Stimulated activated CD4-positive, alpha-beta T cell treated with anti-CD3 and anti-CD28 coated beads, Interleukin-2, amount 100 ng/mL, for 4 hours (primary cell): ENCODE results near the gene TMEM59L.

Experiments
- DNase-seq: peaks from one replicate; pipeline ENCODE4 v3.0.0-alpha.2; 2020; ENCODE audit warnings: low read depth

The TMEM59L gene

DNA sequence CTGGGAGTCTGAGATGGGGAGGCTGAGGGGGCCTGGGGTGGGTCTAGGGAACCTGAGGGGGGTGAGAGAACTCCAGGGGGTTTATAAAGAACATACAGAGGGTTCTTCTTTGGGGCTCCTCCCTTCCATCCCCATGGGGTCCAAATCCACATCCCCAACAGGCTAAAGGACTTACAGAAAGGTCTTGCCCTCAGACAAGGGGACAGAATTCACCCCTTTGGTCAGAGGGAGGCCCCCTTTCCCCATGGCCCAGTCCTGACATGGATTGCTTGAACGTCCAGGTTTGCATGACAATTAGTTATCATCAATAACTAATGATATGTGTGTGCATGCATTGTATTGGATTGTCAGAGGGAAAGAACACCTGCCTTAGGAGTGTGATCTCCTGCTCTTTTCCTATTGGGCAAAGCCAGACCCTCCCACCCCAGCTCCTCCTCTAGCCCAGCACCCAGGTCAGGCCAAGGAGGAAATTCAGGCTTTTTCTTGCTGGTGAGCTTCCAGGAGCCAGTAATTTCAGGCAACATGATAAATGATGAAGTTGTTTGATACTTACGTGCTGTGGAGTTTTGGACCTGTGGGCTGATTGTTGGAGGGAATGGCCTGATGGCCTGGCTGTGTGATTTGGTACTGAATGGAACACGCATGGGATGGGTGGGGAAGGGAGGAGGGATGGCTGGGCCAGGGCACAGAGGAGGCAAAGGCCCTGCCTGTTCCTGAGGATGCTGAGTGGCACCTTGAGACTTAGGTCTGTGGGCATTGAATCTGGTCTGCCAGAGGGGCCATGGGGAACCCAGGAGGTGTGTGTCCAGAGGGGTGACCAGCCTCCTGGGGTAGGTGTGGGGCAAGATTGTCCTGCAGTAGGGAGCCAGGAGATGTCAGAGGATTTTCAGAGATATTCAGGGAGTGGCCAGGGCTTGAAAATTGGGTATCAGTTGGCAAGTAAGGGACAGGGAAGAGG is 25.3 kb downstream of the TMEM59L start:
- DNase-seq: no peak

DNA sequence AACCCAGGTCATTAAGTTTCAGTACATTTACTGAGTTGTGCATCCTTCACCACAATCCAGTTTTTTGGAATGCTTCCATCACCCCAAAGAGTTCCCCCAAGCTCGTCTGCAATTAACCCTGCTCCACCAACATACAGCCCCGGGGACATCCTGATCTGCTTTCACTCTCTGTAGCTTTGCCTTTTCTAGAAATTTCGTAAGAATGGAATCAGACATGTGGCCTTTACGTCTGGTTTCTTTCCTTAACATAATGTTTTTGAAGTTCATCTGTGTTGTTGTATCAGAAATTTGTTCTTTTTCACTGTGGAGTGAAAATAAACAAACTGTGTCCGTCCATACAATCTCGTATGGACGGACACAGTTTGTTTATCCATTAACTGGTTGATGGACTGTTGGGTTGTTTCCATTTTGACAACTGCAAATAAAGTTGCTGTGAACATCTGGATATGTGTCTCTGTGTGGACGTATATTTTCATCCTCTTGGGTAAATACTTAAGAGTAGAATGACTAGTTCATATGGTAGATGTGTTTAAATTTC is 27.1 kb downstream of the TMEM59L start:
- no peak for DNase-seq

GRCh38 chr19:18644196-18645034 is 31.7 kb downstream of the TMEM59L start:
- DNase-seq: no peak

DNA sequence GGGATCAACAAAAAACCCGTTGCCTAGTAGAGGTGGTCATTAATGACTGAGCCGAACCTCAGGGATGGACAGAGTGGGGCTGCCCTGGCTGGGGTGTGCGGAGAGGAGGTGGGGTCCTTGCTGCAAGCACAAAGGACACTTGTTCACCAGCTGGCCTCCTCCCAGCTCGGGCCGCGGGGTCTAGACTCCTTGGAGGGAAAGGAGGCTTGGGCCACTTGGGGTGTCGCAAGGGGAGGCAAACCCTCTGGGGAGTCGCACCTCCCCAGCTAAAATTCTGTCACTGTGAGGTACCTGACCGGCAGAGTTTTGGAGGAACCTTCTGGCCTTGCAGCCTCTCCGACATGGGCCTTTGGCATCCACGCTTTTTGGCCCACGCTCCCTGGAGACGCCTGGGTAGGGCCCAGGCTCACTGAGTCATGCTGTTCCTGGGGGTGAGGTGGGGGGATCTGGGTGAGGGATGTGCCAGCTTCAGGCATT is 32.4 kb downstream of the TMEM59L start:
- no peak for DNase-seq

DNA sequence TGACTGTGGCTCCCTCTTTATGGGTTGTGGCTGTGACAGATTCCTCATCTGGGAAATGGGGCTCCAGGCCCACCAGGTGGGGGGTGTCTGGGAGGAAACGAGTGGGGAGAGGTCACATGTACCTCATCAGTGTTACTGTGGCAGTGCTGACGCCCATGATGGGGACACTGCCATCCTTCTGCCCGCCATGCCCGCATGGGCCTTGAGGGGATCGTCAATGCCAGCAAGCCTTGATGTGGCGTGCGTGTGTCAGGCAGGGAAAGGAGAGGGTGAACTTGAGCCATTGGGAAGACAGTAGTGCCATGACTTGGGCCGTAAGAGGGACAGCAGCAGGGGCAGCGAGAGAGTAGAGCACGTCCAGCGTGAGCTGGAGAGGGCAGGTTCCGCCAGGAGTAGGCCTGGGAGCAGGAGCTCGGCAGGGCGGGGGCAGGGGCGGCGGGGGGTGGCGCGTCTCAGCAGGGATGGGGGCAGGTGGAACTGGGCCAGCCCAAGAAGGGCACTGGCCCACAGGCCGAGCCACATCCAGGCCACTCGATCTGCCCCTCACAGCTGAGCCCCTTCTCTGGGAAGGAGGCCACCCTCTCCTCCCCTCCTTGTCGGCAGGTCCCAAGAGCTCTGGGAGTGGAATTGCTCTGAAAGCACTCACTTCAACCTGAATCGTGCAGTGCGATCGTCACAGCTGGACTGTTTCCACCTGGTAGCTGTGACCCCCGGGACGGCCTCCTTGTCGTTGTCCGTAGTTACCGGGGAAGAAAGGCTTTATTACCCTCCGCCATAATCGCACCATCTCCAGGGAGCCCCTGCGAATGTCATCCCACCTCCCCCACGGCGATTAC is 34.1 kb downstream of the TMEM59L start:
- no peak for DNase-seq

GRCh38 chr19:18647371-18647767 is 34.7 kb downstream of the TMEM59L start:
- DNase-seq: no peak

GRCh38 chr19:18647807-18648206 is 35.1 kb downstream of the TMEM59L start:
- no peak for DNase-seq

- no peak for DNase-seq
Measured at GRCh38 chr19:18648973-18649315, 36.3 kb downstream of the TMEM59L start.

GRCh38 chr19:18649371-18650020 is 36.8 kb downstream of the TMEM59L start:
- no peak for DNase-seq

DNA sequence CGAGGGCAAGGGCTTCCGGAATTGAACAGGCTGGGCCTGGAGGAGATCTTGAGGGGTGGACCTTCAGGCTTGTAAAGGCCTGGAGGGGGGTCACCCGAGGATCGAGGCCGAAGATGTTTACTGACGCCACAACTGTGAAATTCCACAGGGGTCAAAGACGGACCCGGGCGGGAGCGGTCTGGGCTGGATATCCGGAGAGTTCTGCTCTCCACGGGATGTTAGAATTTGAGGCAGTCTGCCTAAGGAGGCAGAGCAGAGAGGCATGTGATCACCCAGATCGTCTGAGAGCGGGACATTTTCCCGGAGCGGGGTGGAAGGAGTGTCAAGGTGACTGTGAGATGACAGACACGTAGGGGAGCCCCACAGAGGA is 37.3 kb downstream of the TMEM59L start:
- no peak for DNase-seq

DNA sequence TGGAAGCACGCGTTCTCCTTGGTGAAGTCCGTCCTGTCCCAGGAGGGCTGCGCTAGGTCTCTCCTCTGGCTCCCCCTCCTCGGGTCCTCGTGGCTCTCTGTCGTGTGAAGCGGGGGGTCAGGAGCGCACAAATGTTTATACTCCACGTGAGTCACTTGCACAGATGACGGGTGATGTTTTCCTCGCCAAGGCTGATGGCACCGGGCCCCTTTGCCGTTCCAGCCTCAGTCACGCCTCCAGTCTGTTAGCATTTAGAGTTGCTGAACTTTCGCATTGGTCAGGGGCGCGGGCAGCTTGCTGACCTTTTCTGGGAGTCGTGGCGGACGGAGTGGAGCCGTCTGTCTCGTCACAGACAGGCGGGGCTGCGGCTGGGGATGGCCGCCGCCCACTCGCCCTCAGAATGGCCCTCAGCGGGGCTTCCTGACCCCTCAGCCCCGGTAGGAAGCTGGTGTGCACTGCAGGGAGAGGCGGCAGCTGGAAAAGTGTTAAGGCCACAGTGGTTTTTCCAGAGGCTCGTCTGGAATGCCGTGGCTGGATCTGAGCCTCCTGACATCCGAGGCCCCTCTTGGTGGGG is 37.9 kb downstream of the TMEM59L start:
- DNase-seq: no peak

DNA sequence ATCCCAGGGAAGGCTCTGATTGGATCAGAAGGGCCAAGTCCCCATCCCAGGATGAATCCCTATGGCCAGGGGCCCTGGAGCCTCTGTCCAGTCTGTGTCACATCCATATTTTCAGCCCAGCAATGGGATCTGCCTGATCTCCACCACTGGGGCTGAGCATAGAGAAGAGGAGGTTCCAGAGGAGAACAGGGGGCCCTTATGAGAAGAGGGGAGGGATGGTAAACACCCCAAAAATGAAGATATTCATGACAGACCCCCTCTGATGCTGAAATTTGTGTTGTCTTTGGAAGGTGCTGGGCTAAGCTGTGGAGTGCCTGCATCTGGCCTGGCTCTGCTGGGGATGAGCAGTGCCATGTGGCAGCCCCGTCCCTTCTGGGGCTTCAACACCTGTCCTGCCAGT is 38.6 kb downstream of the TMEM59L start:
- no peak for DNase-seq

DNA sequence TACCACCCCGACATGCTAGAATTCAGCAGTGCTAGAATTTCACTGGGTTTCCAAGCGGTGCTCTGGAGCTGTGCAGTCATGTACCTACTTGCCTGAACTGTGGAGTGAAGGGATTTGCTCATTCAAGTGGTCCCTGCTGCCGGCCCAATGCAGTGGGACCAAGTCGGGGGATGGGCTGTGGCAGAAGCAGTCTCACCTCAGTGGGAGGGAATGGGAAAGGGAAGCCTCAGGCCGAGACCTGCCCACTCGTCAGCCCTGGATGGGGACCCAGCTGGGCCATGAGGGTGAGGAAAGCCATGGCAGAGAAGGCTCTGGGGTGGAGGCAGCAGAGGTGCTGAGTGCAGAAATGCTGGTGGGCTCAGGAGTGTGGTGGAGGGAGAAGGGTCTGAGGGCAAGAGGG is 39.1 kb downstream of the TMEM59L start:
- no peak for DNase-seq

GRCh38 chr19:18653853-18654252 is 41.2 kb downstream of the TMEM59L start:
- no peak for DNase-seq

DNA sequence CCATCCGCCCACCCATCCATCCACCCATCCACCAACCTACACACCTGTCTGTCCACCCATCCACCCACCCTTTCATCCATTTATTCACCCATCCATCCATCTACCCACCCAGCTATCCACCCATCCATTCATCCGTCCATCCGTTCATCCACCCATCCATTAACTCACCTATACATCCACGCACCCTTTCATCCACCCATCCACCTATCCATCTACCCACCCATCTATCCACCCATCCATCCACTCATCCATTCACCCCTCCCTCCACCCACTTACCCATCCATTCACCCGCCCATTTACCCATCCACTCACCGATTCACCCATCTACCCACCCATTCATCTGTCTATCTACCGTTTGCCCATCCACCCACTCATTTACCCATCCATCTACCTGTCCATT is 41.8 kb downstream of the TMEM59L start:
- DNase-seq: no peak

- DNase-seq: no peak
Measured at GRCh38 chr19:18655173-18655844, 42.6 kb downstream of the TMEM59L start.

GRCh38 chr19:18656337-18657086 is 43.8 kb downstream of the TMEM59L start:
- no peak for DNase-seq

DNA sequence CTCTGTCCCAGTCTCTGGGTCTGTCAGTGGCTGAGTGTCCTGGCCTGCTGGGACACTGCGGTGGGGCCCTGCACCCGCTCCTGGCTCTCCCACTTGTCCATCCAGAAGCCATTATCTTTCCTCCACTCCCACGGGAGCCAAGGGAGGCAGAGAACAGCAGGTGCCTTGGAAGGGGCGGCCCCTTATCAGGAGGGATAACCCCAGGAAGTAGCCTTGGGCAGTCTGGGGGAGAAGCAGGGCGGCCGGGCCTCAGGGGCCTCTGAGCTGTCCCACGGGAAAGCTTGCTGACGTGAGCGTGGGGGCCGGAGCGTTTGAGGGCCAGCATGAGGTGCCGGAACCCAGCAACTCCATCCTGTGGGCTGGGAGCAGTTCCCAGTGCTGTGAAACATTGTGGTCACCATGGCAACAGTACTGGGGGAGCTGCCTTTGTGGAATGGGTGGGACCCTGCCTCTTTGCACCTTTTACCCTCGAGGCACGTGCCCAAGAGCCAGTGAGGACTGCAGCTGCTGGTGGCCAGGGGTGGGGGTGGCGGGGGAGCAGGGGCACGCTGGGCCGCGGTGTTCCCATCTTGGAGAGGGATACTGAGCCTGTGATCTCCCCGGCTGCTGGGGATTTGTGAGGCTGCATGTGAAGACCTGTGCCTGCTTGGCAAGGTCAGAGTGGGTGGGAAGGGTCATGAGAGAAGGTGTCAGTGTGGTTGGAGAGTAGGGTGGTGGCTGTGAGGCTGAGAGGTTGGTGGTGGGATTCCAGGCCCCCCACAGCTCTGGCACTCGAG is 45.1 kb downstream of the TMEM59L start:
- no peak for DNase-seq

DNA sequence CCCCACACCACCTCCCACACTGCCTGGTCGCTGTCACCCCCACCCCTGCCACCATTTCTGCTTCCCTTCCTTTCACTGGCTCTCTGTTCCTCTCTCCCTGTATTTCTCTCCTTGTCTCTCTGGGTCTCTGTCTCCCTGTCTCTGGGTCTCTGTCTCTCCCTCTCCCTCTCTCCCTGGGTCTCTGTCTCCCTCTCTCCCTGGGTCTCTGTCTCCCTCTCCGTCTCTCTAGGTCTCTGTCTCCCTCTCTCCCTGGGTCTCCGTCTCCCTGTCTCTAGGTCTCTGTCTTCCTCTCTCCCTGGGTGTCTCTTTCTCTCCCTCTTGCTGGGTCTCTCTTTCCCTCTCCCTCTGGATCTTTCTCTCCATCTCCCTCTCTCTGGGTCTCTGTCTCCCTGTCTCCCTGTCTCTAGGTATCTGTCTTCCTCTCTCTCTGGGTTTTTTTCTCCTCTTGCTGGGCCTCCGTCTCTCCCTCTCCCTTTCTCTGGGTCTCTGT is 45.7 kb downstream of the TMEM59L start:
- DNase-seq: no peak
